CD14-positive monocyte (primary cell): Measurements from ENCODE around the gene ENDOV. TPM values are rescaled to one million over a fixed set of nuclear protein-coding genes. Genes with fewer than 3 reads are reported as not detected.

Experiments
- DNase-seq, 3 donors: peaks; one replicate each; pipeline ENCODE4 v3.0.0-alpha.2; 2011 to 2022
- H2AFZ ChIP-seq: 2 replicates; pipeline ENCODE4 v1.6.0; 2012; ENCODE audit warnings: mild to moderate bottlenecking, low read depth, low read length, inconsistent platforms; ENCODE audit not compliant: insufficient read depth, poor library complexity, severe bottlenecking
- H3K27ac ChIP-seq, 2 donors: 1 replicate in 1 of 2; 2 replicates in 1 of 2; pipeline ENCODE4 v1.5.1; 2012 to 2013; ENCODE audit warnings: low read length in 2 of 2, control low read depth in 1 of 2, inconsistent platforms in 1 of 2, low read depth in 1 of 2, mild to moderate bottlenecking in 1 of 2
- H3K27me3 ChIP-seq, 2 donors: one replicate each; pipeline versions ENCODE4 v1.6.0 to v1.6.1; 2011 to 2013; ENCODE audit warnings: low read length in 2 of 2; ENCODE audit not compliant: control insufficient read depth in 2 of 2, insufficient read depth in 2 of 2
- H3K36me3 ChIP-seq, 2 donors: replicated peaks in 1 of 2; 1 replicate in 1 of 2; 2 replicates in 1 of 2; pipeline versions ENCODE4 v1.5.1 to v1.6.1; 2012 to 2013; ENCODE audit warnings: low read length in 2 of 2, control low read depth in 1 of 2, inconsistent platforms in 1 of 2, mild to moderate bottlenecking in 1 of 2; ENCODE audit not compliant: insufficient read depth in 2 of 2, control insufficient read depth in 1 of 2
- H3K4me1 ChIP-seq, 2 donors: 1 replicate in 1 of 2; 2 replicates in 1 of 2; pipeline versions ENCODE4 v1.5.1 to v1.6.1; 2012 to 2013; ENCODE audit warnings: low read length in 2 of 2, control low read depth in 1 of 2, inconsistent platforms in 1 of 2, mild to moderate bottlenecking in 1 of 2, moderate library complexity in 1 of 2; ENCODE audit not compliant: insufficient read depth in 2 of 2, control insufficient read depth in 1 of 2
- H3K4me2 ChIP-seq: replicated peaks from 2 replicates; pipeline ENCODE3; 2012; ENCODE audit warnings: low read length, moderate library complexity, mild to moderate bottlenecking; ENCODE audit not compliant: poor library complexity, severe bottlenecking; ENCODE audit errors: extremely low read depth
- H3K4me3 ChIP-seq, 3 experiments: fragments of 200-600 bp in 1 of 3; sonication (generic) in 1 of 3; replicated peaks in 1 of 3; 1 replicate in 2 of 3; 2 replicates in 1 of 3; pipeline ENCODE4 v1.5.1; 2011 to 2013; ENCODE audit warnings: low read length in 3 of 3, mild to moderate bottlenecking in 3 of 3, control low read depth in 2 of 3, low read depth in 2 of 3, inconsistent platforms in 1 of 3, moderate library complexity in 1 of 3
- H3K79me2 ChIP-seq: 2 replicates; pipeline ENCODE4 v1.6.0; 2012; ENCODE audit warnings: mild to moderate bottlenecking, control low read depth, inconsistent platforms, low read length, moderate library complexity; ENCODE audit not compliant: insufficient read depth
- H3K9ac ChIP-seq: 2 replicates; pipeline ENCODE4 v1.6.0; 2017; ENCODE audit warnings: low read length, mild to moderate bottlenecking; ENCODE audit not compliant: insufficient read depth, poor library complexity, severe bottlenecking
- H3K9me3 ChIP-seq, 2 donors: replicated peaks in 1 of 2; 1 replicate in 1 of 2; 2 replicates in 1 of 2; pipeline versions ENCODE4 v1.5.1 to v1.6.1; 2012 to 2013; ENCODE audit warnings: low read length in 2 of 2, control low read depth in 1 of 2; ENCODE audit not compliant: control insufficient read depth in 1 of 2, insufficient read depth in 1 of 2
- H4K20me1 ChIP-seq: 2 replicates; pipeline ENCODE4 v1.6.0; 2012; ENCODE audit warnings: mild to moderate bottlenecking, low read length, control low read depth, moderate library complexity; ENCODE audit not compliant: insufficient read depth
- H3K27ac Mint-ChIP-seq, 7 donors: one replicate each; pipeline ENCODE4 v1.8.0; 2020; ENCODE audit warnings: mild to moderate bottlenecking in 7 of 7, mixed read lengths in 7 of 7, moderate library complexity in 6 of 7, inconsistent platforms in 2 of 7
- H3K27me3 Mint-ChIP-seq, 3 donors: one replicate each; pipeline ENCODE4 v1.8.0; 2021 to 2022; ENCODE audit warnings: low read depth in 3 of 3, mild to moderate bottlenecking in 3 of 3, mixed read lengths in 3 of 3, moderate library complexity in 3 of 3, inconsistent platforms in 1 of 3
- H3K36me3 Mint-ChIP-seq, 2 donors: one replicate each; pipeline ENCODE4 v1.8.0; 2020; ENCODE audit warnings: mixed read lengths in 2 of 2, inconsistent platforms in 1 of 2, mild to moderate bottlenecking in 1 of 2
- H3K4me1 Mint-ChIP-seq: one replicate; pipeline ENCODE4 v1.8.0; 2020; ENCODE audit warnings: mild to moderate bottlenecking, mixed read lengths
- H3K4me3 Mint-ChIP-seq, 2 donors: one replicate each; pipeline ENCODE4 v1.8.0; 2020; ENCODE audit warnings: mild to moderate bottlenecking in 2 of 2, mixed read lengths in 2 of 2, moderate library complexity in 1 of 2
- H3K9me3 Mint-ChIP-seq, 7 donors: one replicate each; pipeline ENCODE4 v1.8.0; 2020 to 2022; ENCODE audit warnings: mixed read lengths in 7 of 7, mild to moderate bottlenecking in 6 of 7, moderate library complexity in 6 of 7, inconsistent platforms in 2 of 7
- WGBS: methylation state at CpG from one replicate; pipeline ENCODE4 v1.1.5; 2013; ENCODE audit warnings: missing lambda C conversion rate; ENCODE audit not compliant: insufficient coverage; 5-methylcytosine and 5-hydroxymethylcytosine counted together
- intact Hi-C, 2 donors: fragments of 100-400 bp; cut with micrococcal nuclease; formaldehyde crosslinking; loops; one replicate each; pipeline versions ENCODE4 v1.15.0 to v1.15.1; 2023
- polyA plus RNA-seq, 3 donors: library from polyadenylated mRNA; depleted of rRNA in 1 of 3; unstranded in 2 of 3; stranded (reverse) in 1 of 3; fragments of 300-500 nt in 2 of 3; fragments of >200 nt in 1 of 3; fragmentation: Illumina TruSeq in 2 of 3; gene quantifications; 1 replicate in 2 of 3; 2 replicates in 1 of 3; pipeline ENCODE4 v1.2.3, GENCODE V29; 2012 to 2021
- TF ChIP-seq, protein P1 (sequence below): fragments of 200-600 bp; IDR thresholded peaks from one replicate; pipeline ENCODE4 v1.8.0; 2022; ENCODE audit warnings: antibody characterized with exemption, mild to moderate bottlenecking

Gene ENDOV
- polyA plus RNA-seq, 3 donors = 10.4 to 15.7 (median 13.3) TPM

- H3K4me3 ChIP-seq = no peak overlapping the region
- H3K4me1 ChIP-seq = no peaks in the 10 kb centered on the region
- no peak overlapping the region for H2AFZ ChIP-seq
- peaks cover 81% of the 10 kb centered on the region for H4K20me1 ChIP-seq
- no peak for DNase-seq
- H3K79me2 ChIP-seq = no peaks in the 10 kb centered on the region
- H3K9ac ChIP-seq = no peak overlapping the region
- peaks cover 0 to 2% (median 0%) of the 10 kb centered on the region in 3 donors for H3K27me3 Mint-ChIP-seq
- no peak overlapping the region for H3K27ac ChIP-seq
- H3K27me3 ChIP-seq = no peaks in the 10 kb centered on the region
- no peaks in the 10 kb centered on the region for H3K9me3 ChIP-seq
- peaks cover 0 to 2% (median 0%) of the 10 kb centered on the region in 7 donors for H3K9me3 Mint-ChIP-seq
- TF ChIP-seq, protein P1, sequence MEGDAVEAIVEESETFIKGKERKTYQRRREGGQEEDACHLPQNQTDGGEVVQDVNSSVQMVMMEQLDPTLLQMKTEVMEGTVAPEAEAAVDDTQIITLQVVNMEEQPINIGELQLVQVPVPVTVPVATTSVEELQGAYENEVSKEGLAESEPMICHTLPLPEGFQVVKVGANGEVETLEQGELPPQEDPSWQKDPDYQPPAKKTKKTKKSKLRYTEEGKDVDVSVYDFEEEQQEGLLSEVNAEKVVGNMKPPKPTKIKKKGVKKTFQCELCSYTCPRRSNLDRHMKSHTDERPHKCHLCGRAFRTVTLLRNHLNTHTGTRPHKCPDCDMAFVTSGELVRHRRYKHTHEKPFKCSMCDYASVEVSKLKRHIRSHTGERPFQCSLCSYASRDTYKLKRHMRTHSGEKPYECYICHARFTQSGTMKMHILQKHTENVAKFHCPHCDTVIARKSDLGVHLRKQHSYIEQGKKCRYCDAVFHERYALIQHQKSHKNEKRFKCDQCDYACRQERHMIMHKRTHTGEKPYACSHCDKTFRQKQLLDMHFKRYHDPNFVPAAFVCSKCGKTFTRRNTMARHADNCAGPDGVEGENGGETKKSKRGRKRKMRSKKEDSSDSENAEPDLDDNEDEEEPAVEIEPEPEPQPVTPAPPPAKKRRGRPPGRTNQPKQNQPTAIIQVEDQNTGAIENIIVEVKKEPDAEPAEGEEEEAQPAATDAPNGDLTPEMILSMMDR = no peak
- no peaks in the 10 kb centered on the region for H3K4me1 Mint-ChIP-seq
- H3K4me3 Mint-ChIP-seq = no peak overlapping the region
- 98% methylated on average over 13 of the region's 14 CpGs for WGBS
- H3K4me2 ChIP-seq = no peak overlapping the region
- intact Hi-C loops = no loop called here
- peaks cover 95 to 100% of the 10 kb centered on the region in 2 donors for H3K36me3 Mint-ChIP-seq
- H3K36me3 ChIP-seq = peaks cover 98 to 100% of the 10 kb centered on the region in 2 donors
- peak overlapping the region in 1 of 7 donors; percentile 65 for H3K27ac Mint-ChIP-seq
These were observed 28.6 kb upstream of the ENDOV start for GRCh38 chr17:80386341-80386740.

- H3K79me2 ChIP-seq = no peaks in the 10 kb centered on the region
- H3K4me2 ChIP-seq = no peak overlapping the region
- Mint-ChIP-seq H3K27me3 (peaks cover 0 to 2% (median 2%) of the 10 kb centered on the region in 3 donors), H3K36me3 (peaks cover 93 to 100% of the 10 kb centered on the region in 2 donors), H3K4me1 (no peaks in the 10 kb centered on the region), H3K9me3 (peaks cover 0 to 2% (median 0%) of the 10 kb centered on the region in 7 donors), H3K27ac (peak overlapping the region in 1 of 7 donors; percentile 42), H3K4me3 (no peak overlapping the region)
- no peaks in the 10 kb centered on the region for H3K4me1 ChIP-seq
- H3K9me3 ChIP-seq = no peaks in the 10 kb centered on the region
- H3K27ac ChIP-seq = no peak overlapping the region
- no peaks in the 10 kb centered on the region for H3K27me3 ChIP-seq
- peaks cover 98 to 100% of the 10 kb centered on the region in 2 donors for H3K36me3 ChIP-seq
- WGBS = 95% methylated on average over 5 of the region's 7 CpGs
- intact Hi-C loops = no loop called here
- DNase-seq = no peak
- no peak overlapping the region for H3K4me3 ChIP-seq
- TF ChIP-seq, protein P1 = no peak
- H2AFZ ChIP-seq = no peak overlapping the region
- H4K20me1 ChIP-seq = peaks cover 81% of the 10 kb centered on the region
- H3K9ac ChIP-seq = no peak overlapping the region
These were observed 27.9 kb upstream of the ENDOV start for GRCh38 chr17:80387071-80387470.
